Activated T-cell treated with anti-CD3 and anti-CD28 coated beads, Interleukin-2, amount 50 U/mL, for 72 hours (primary cell): ENCODE measurements around the gene LMBR1. TPM values are rescaled to one million over a fixed set of nuclear protein-coding genes. Genes with fewer than 3 reads are reported as not detected.
"Not testable (repeated sequence)": the region's sequence is repeated elsewhere in the genome, so short reads cannot be mapped to it uniquely, and the experiment has no call there.

Experiments
- ATAC-seq, 2 donors: fragments of 150-1000 bp; cut with Tn5 transposase; replicated peaks in 1 of 2; 2 replicates each; pipeline ENCODE4 v1.10.0; 2021; ENCODE audit warnings: moderate library complexity in 2 of 2, mild to moderate bottlenecking in 1 of 2
- DNase-seq, 2 donors: peaks; one replicate each; pipeline ENCODE4 v3.0.0; 2021 to 2022; ENCODE audit warnings: mixed read lengths in 1 of 2
- H3K27ac Mint-ChIP-seq: one replicate; pipeline ENCODE4 v1.8.0; 2022; ENCODE audit warnings: mild to moderate bottlenecking, moderate library complexity, mixed read lengths
- H3K27me3 Mint-ChIP-seq: one replicate; pipeline ENCODE4 v1.8.0; 2022; ENCODE audit warnings: low read depth, mixed read lengths
- H3K36me3 Mint-ChIP-seq, 2 donors: one replicate each; pipeline ENCODE4 v1.8.0; 2022; ENCODE audit warnings: mixed read lengths in 2 of 2, mild to moderate bottlenecking in 1 of 2; ENCODE audit not compliant: insufficient read depth in 2 of 2
- H3K4me1 Mint-ChIP-seq: one replicate; pipeline ENCODE4 v1.8.0; 2022; ENCODE audit warnings: low read depth, mixed read lengths
- H3K4me3 Mint-ChIP-seq, 2 donors: one replicate each; pipeline ENCODE4 v1.8.0; 2022; ENCODE audit warnings: mild to moderate bottlenecking in 2 of 2, mixed read lengths in 2 of 2, moderate library complexity in 2 of 2
- H3K9me3 Mint-ChIP-seq, 2 donors: one replicate each; pipeline ENCODE4 v1.8.0; 2022; ENCODE audit warnings: mixed read lengths in 2 of 2
- total RNA-seq, 2 donors: library from RNA; stranded (reverse); gene quantifications; one replicate each; pipeline ENCODE4 v1.2.3, GENCODE V29; 2022

The LMBR1 gene
- total RNA-seq, 2 donors from 2014 or later, result 88.2 to 88.6 TPM

GRCh38 chr7:156703209-156703608, 189.8 kb downstream of the LMBR1 start:
- H3K36me3 Mint-ChIP-seq, result peaks cover 26 to 42% of the 10 kb centered on the region in 2 donors
- no peaks in the 10 kb centered on the region for H3K27me3 Mint-ChIP-seq
- DNase-seq, result no peak
- no peak for ATAC-seq
- H3K9me3 Mint-ChIP-seq, result peaks cover 6 to 10% of the 10 kb centered on the region in 2 donors
- peaks cover 7% of the 10 kb centered on the region for H3K4me1 Mint-ChIP-seq
- H3K27ac Mint-ChIP-seq, result no peak overlapping the region
- H3K4me3 Mint-ChIP-seq, result no peak overlapping the region

- Mint-ChIP-seq H3K4me1 (peaks cover 7% of the 10 kb centered on the region), H3K4me3 (no peak overlapping the region), H3K36me3 (peaks cover 26 to 42% of the 10 kb centered on the region in 2 donors), H3K27ac (no peak overlapping the region), H3K27me3 (no peaks in the 10 kb centered on the region), H3K9me3 (peaks cover 6 to 12% of the 10 kb centered on the region in 2 donors)
- ATAC-seq, result no peak
- no peak for DNase-seq
Observed at GRCh38 chr7:156702399-156702798, 190.6 kb downstream of the LMBR1 start.

- not testable (repeated sequence) for ATAC-seq, H3K4me3 Mint-ChIP-seq, H3K27me3 Mint-ChIP-seq, DNase-seq, H3K4me1 Mint-ChIP-seq, H3K27ac Mint-ChIP-seq
- peaks cover 29 to 44% of the 10 kb centered on the region in 2 donors for H3K36me3 Mint-ChIP-seq
- H3K9me3 Mint-ChIP-seq, result peaks cover 10 to 15% of the 10 kb centered on the region in 2 donors
Observed at GRCh38 chr7:156701787-156702186, 191.2 kb downstream of the LMBR1 start.

- H3K36me3 Mint-ChIP-seq, result peaks cover 25 to 37% of the 10 kb centered on the region in 2 donors
- not testable (repeated sequence) for H3K4me3 Mint-ChIP-seq, DNase-seq, H3K27me3 Mint-ChIP-seq, H3K4me1 Mint-ChIP-seq, H3K27ac Mint-ChIP-seq, ATAC-seq
- peaks cover 10 to 19% of the 10 kb centered on the region in 2 donors for H3K9me3 Mint-ChIP-seq
Observed at GRCh38 chr7:156698512-156698911, 194.5 kb downstream of the LMBR1 start.

GRCh38 chr7:156697283-156697682, 195.7 kb downstream of the LMBR1 start:
- not testable (repeated sequence) for DNase-seq, ATAC-seq, H3K4me1 Mint-ChIP-seq, H3K4me3 Mint-ChIP-seq, H3K27me3 Mint-ChIP-seq, H3K27ac Mint-ChIP-seq
- Mint-ChIP-seq H3K36me3 (peaks cover 23 to 37% of the 10 kb centered on the region in 2 donors), H3K9me3 (peaks cover 17 to 19% of the 10 kb centered on the region in 2 donors)

GRCh38 chr7:156693627-156694026, 199.4 kb downstream of the LMBR1 start:
- H3K27me3 Mint-ChIP-seq, result no peaks in the 10 kb centered on the region
- H3K27ac Mint-ChIP-seq, result no peak overlapping the region
- peaks cover 6% of the 10 kb centered on the region for H3K4me1 Mint-ChIP-seq
- DNase-seq (no peak), ATAC-seq (no peak)
- no peak overlapping the region for H3K4me3 Mint-ChIP-seq
- H3K9me3 Mint-ChIP-seq, result peaks cover 10 to 12% of the 10 kb centered on the region in 2 donors
- H3K36me3 Mint-ChIP-seq, result peaks cover 11 to 25% of the 10 kb centered on the region in 2 donors

GRCh38 chr7:156692849-156693248, 200.1 kb downstream of the LMBR1 start:
- no peak for ATAC-seq

GRCh38 chr7:156691764-156692163, 201.2 kb downstream of the LMBR1 start:
- Mint-ChIP-seq H3K27ac (no peak overlapping the region), H3K36me3 (peaks cover 6 to 16% of the 10 kb centered on the region in 2 donors), H3K27me3 (no peaks in the 10 kb centered on the region), H3K4me3 (no peak overlapping the region), H3K4me1 (peaks cover 6% of the 10 kb centered on the region), H3K9me3 (peaks cover 4 to 8% of the 10 kb centered on the region in 2 donors)
- DNase-seq, result no peak
- ATAC-seq, result no peak

More at GRCh38 chr7:156692849-156693248, 200.1 kb downstream of the LMBR1 start:
- H3K9me3 Mint-ChIP-seq, result peaks cover 10 to 12% of the 10 kb centered on the region in 2 donors
- peaks cover 6% of the 10 kb centered on the region for H3K4me1 Mint-ChIP-seq
- no peak overlapping the region for H3K27ac Mint-ChIP-seq
- no peak for DNase-seq
- H3K36me3 Mint-ChIP-seq, result peaks cover 11 to 22% of the 10 kb centered on the region in 2 donors
- no peak overlapping the region for H3K4me3 Mint-ChIP-seq
- no peaks in the 10 kb centered on the region for H3K27me3 Mint-ChIP-seq

- H3K4me3 Mint-ChIP-seq, result no peak overlapping the region
- H3K27ac Mint-ChIP-seq, result no peak overlapping the region
- H3K9me3 Mint-ChIP-seq, result no peaks in the 10 kb centered on the region
- no peaks in the 10 kb centered on the region for H3K27me3 Mint-ChIP-seq
- no peaks in the 10 kb centered on the region for H3K4me1 Mint-ChIP-seq
- ATAC-seq (no peak), DNase-seq (no peak)
- H3K36me3 Mint-ChIP-seq, result peaks cover 0 to 6% of the 10 kb centered on the region in 2 donors
Observed at GRCh38 chr7:156684661-156685060, 208.3 kb downstream of the LMBR1 start.

GRCh38 chr7:156684251-156684650, 208.7 kb downstream of the LMBR1 start:
- Mint-ChIP-seq H3K4me1 (no peaks in the 10 kb centered on the region), H3K27ac (no peak overlapping the region), H3K4me3 (no peak overlapping the region), H3K9me3 (no peaks in the 10 kb centered on the region), H3K27me3 (no peaks in the 10 kb centered on the region), H3K36me3 (peaks cover 0 to 6% of the 10 kb centered on the region in 2 donors)
- DNase-seq, result no peak
- no peak for ATAC-seq

- no peak overlapping the region for H3K4me3 Mint-ChIP-seq
- no peaks in the 10 kb centered on the region for H3K9me3 Mint-ChIP-seq
- no peaks in the 10 kb centered on the region for H3K4me1 Mint-ChIP-seq
- H3K27ac Mint-ChIP-seq, result no peak overlapping the region
- ATAC-seq (no peak), DNase-seq (no peak)
- H3K27me3 Mint-ChIP-seq, result no peaks in the 10 kb centered on the region
- peaks cover 0 to 6% of the 10 kb centered on the region in 2 donors for H3K36me3 Mint-ChIP-seq
Observed at GRCh38 chr7:156682928-156683327, 210.1 kb downstream of the LMBR1 start.

- H3K4me1 Mint-ChIP-seq, result no peaks in the 10 kb centered on the region
- H3K27ac Mint-ChIP-seq, result peak overlapping the region; percentile 26
- H3K4me3 Mint-ChIP-seq, result no peak overlapping the region
- no peaks in the 10 kb centered on the region for H3K27me3 Mint-ChIP-seq
- H3K9me3 Mint-ChIP-seq, result no peaks in the 10 kb centered on the region
- ATAC-seq (no peak), DNase-seq (no peak)
- H3K36me3 Mint-ChIP-seq, result peaks cover 0 to 8% of the 10 kb centered on the region in 2 donors
Observed at GRCh38 chr7:156680281-156680680, 212.7 kb downstream of the LMBR1 start.

GRCh38 chr7:156677374-156678054, 215.5 kb downstream of the LMBR1 start:
- H3K9me3 Mint-ChIP-seq, result no peaks in the 10 kb centered on the region
- DNase-seq (no peak), ATAC-seq (no peak)
- no peaks in the 10 kb centered on the region for H3K4me1 Mint-ChIP-seq
- H3K4me3 Mint-ChIP-seq, result no peak overlapping the region
- H3K27me3 Mint-ChIP-seq, result no peaks in the 10 kb centered on the region
- no peak overlapping the region for H3K27ac Mint-ChIP-seq
- peaks cover 0 to 5% of the 10 kb centered on the region in 2 donors for H3K36me3 Mint-ChIP-seq

GRCh38 chr7:156676263-156676662, 216.7 kb downstream of the LMBR1 start:
- Mint-ChIP-seq H3K27ac (no peak overlapping the region), H3K27me3 (no peaks in the 10 kb centered on the region), H3K4me1 (no peaks in the 10 kb centered on the region), H3K36me3 (peaks cover 0 to 2% of the 10 kb centered on the region in 2 donors), H3K9me3 (no peaks in the 10 kb centered on the region), H3K4me3 (no peak overlapping the region)
- DNase-seq (no peak), ATAC-seq (no peak)
